ENCODE measurements around the gene CDH12.

Gene CDH12

GRCh38 chr5:22764736-22765135 is 88.4 kb downstream of the CDH12 start:
- no peak for DNase-seq (ENCODE audit: low spot score)

GRCh38 chr5:22757776-22758175 is 95.4 kb downstream of the CDH12 start:
- no peak for DNase-seq (ENCODE audit: low spot score)

GRCh38 chr5:22754155-22754554 is 99.0 kb downstream of the CDH12 start:
- DNase-seq (ENCODE audit: low spot score), result no peak

DNA sequence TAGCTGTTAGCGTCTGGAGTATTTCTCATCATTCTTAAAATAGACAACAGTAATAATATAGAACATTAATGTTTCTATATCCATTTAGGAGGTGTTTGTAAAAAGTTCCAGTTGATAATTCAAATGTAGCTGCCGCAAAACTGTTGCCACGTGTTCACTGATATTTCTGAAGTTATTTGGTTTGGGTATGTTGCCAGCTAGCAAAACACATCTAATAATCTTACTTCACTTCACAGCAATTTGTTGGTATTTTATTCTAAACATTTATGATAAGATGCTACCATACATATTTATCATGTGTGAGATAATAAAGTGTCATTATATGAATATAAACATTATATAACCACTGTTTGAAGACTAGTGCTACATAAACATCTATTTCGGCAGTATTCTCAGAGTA is 101.6 kb downstream of the CDH12 start:
- no peak for DNase-seq (ENCODE audit: low spot score)

DNA sequence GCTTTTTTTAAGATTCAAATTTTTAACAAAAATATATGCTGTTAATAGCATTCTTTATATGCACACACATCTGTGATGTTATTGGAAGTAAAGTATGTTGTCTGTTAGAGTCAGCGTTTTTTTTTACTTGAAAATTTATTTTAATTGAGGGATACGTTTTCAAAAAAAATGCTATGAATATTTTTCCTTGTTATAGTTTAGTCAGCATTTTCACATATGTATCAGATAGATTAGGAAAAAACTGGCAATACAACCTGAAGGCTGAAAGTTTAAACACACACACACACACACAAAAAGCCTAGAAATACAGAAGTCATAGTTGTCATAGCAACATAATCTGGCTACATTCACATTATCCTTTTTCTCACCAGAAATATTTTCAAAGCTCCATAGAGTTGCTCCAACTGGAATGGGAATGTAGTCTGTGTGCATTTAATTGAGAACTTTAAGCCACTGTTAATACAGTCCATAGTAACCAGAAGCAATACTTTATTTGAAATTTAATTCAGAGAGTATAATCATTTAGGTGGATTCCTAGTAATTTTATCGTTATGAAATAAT is 116.6 kb downstream of the CDH12 start:
- DNase-seq (ENCODE audit: low spot score), result no peak

DNA sequence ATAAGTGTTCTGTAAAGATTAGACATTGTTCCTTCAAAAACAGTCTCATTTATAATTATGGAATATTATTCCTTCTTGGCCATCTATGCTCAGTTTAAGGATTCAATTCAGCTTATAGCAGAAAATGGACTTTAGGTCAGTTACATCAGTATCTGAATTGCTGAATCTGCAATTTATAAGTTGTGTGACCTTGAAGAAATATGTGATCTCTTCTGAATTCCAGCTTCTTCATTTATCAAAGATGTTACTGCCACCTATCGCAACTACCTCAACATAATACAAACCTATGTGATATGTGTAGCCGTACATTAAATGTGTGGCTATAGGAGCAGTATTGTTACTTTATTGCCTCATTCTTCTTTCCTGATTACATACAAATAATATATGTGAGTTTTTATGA is 118.2 kb downstream of the CDH12 start:
- DNase-seq (ENCODE audit: low spot score), result no peak

- DNase-seq (ENCODE audit: low spot score), result no peak
Measured at GRCh38 chr5:22728610-22729009, 124.5 kb downstream of the CDH12 start.

GRCh38 chr5:22722491-22722890 is 130.7 kb downstream of the CDH12 start:
- no peak for DNase-seq (ENCODE audit: low spot score)

GRCh38 chr5:22722056-22722455 is 131.1 kb downstream of the CDH12 start:
- no peak for DNase-seq (ENCODE audit: low spot score)

GRCh38 chr5:22719842-22720241 is 133.3 kb downstream of the CDH12 start:
- no peak for DNase-seq (ENCODE audit: low spot score)

GRCh38 chr5:22710660-22711059 is 142.5 kb downstream of the CDH12 start:
- DNase-seq (ENCODE audit: low spot score), result no peak

DNA sequence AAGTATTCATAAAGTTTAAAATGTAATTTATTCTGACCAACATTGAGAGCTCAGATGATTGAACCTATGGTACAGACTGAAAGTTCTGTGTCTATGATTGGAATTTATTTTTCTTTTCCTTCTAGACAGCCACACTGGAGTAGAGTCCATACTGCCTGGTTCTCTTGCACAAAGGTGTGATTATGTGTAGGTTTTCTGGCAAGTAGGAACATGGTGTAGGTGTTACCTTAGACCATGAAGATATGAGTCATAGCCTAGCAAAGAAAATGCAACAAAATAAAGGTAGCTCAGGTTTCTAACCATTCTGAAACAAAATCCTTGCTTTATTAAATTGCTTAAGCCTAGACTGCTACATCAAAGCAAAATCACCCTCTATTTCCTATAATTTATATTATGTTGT is 143.4 kb downstream of the CDH12 start:
- no peak for DNase-seq (ENCODE audit: low spot score)

DNA sequence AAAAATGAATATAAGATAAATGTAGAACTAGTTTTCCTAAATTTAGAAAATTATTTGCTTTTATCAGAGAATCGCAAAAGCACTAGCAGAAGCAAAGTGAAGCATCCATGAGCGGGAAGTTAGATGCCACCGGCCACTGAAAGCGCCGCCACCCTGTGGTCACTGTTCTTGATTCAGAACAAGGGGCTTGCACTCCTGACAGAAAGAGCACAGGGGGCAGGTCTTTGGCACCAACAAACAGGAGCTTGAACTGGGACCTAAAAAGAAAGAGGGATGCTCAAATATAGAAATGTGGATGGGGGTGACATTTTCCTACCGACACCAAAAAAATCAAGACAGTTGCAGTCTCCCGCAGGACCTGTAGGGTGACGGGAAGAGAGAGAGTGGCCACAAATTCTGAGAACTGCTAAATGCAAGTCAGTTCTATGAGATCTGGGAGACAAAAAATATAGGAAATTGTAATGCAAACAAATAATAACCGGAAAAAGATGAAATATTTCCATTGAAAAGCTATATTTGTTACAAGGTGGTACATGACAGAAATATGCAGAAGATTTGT is 144.3 kb downstream of the CDH12 start:
- no peak for DNase-seq (ENCODE audit: low spot score)

- DNase-seq (ENCODE audit: low spot score), result no peak
Measured at GRCh38 chr5:22706901-22707300, 146.2 kb downstream of the CDH12 start.

DNA sequence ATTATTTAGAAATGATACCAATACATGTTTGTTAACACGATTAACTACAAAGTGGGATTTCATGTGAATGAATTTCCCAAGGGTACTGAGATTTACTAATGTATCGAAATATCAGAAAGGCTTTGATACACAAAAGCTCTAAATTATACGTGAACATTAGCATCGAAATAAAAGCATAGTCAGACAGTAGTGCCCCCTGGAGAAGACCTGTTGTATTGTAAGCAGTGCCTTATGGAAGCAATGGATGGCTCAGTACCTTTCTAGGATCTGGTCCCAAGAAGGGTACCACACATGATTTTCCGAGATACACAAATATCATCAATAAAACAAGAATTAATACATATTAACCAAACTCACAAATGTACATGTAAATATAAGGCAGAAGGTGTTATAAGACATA is 153.8 kb downstream of the CDH12 start:
- no peak for DNase-seq (ENCODE audit: low spot score)

DNA sequence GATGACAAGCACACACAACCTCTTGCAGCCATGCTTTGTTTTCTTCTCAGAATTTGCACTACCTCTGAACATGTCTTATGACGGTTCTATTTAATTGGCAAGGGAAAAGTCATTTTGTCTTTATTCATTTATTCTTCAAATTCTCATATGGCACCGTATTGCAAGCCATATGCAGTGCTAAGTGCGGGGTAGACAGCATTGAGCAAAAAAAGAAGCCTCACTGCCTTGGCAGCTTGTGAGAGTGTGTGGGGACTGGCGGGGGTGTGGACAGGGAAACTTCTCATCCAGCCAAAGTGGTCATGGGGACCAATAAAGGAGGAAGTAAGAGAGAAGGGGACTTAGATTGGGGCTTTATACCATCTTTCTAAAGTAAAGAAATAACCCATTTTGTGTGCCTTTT is 160.0 kb downstream of the CDH12 start:
- no peak for DNase-seq (ENCODE audit: low spot score)

DNA sequence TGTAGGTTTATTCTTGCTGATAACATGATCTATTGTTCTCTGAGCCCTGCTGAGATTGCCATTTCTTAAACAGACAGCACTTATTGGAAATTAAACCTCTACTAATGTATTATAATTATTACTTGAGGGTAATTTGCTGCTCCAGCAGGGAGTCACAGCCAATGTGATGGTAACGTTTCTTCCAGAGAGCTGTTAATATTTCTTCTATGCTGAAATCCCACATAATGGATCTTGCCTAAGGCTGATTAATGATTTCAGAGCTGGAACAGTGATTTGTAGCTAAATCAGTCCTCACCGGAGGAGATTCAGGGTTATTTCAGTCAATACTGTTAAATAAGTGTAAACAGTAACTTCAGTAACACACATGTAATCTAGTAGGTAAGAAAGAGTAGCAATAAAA is 170.1 kb downstream of the CDH12 start:
- DNase-seq (ENCODE audit: low spot score), result no peak

DNA sequence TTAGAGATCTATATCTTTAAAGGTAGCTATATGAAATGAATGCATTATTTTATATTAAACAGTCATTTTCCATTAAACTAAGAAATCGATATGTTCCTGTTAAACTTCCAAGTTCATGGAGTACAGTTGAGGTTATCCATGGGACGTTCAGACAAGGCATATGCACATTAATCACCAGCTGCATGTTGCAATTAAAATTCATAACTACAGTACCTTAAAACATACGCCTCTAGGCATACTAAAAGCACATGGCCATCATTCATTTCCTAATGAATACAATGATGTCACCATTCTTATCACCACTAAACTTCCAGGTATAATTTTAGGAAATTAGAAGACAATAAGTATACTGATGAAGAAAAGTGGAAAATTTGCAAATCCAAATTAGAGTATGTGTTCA is 174.3 kb downstream of the CDH12 start:
- DNase-seq (ENCODE audit: low spot score), result no peak

GRCh38 chr5:22673131-22673530 is 180.0 kb downstream of the CDH12 start:
- no peak for DNase-seq (ENCODE audit: low spot score)

DNA sequence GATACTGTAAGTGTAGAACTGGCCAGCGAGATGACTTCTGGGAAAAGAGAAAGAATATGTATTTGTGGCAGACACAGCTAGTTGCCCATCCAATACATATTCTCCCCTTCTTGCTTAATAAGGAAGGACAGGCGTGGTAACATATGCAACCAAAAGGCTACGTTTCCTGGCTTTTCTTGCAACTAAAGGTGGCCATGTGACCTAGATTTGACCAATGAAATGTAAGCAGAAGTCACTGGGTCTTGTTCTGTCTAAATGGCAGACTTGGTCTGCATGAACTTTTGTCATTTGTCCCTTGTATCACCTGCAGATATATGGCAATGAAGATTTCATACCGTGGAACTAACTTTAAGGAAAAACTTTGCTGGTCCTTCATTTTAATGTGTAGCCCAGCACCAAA is 183.8 kb downstream of the CDH12 start:
- no peak for DNase-seq (ENCODE audit: low spot score)

- no peak for DNase-seq (ENCODE audit: low spot score)
Measured at GRCh38 chr5:22665801-22666200, 187.3 kb downstream of the CDH12 start.

- no peak for DNase-seq (ENCODE audit: low spot score)
Measured at GRCh38 chr5:22663134-22663533, 190.0 kb downstream of the CDH12 start.

DNA sequence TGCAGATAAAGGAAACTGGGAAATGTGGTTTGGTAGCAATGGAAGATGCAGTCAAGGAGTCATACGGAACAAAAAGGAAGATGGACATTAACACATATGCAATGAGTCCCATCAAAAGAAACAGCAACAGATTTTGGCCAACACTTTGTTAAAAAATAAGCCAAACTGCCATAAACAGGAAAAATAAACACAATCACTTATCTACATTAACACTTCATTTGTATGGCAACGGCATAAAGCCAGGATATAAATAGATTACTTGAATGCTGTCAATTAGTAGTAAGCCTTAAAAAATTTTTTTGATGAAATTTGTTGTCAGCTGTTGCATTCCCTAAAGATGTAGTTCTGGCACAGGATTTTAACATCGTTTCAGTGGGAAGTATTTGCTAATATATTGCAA is 190.8 kb downstream of the CDH12 start:
- no peak for DNase-seq (ENCODE audit: low spot score)

GRCh38 chr5:22651355-22651754 is 201.8 kb downstream of the CDH12 start:
- no peak for DNase-seq (ENCODE audit: low spot score)

GRCh38 chr5:22650511-22650910 is 202.6 kb downstream of the CDH12 start:
- no peak for DNase-seq (ENCODE audit: low spot score)

Measured in CD4-positive, alpha-beta T cell treated with Interleukin-6 at 100 ng/mL for 8 hours (primary cell).